ACHN (cell line): ENCODE measurements around the gene C1GALT1.
"Not testable (repeated sequence)": the region's sequence is repeated elsewhere in the genome, so short reads cannot be mapped to it uniquely, and the experiment has no call there.

ENCODE experiments used
- DNase-seq: peaks from one replicate; pipeline ENCODE4 v3.0.0-alpha.2; 2015
- in situ Hi-C: cut with HindIII; loops from 2 replicates; pipeline ENCODE4 v1.10.0; 2017; ENCODE audit warnings: low sequenced_read_pairs, low pct_ligation_motif_present, low pct_unique_long_range_greater_than_20kb

The C1GALT1 gene

GRCh38 chr7:7221599-7222038 is 39.3 kb downstream of the C1GALT1 start:
- DNase-seq = no peak
- in situ Hi-C loops = no loop called here

GRCh38 chr7:7223250-7223649 is 40.9 kb downstream of the C1GALT1 start:
- no peak for DNase-seq
- in situ Hi-C loops = no loop called here

GRCh38 chr7:7226407-7226806 is 44.1 kb downstream of the C1GALT1 start:
- in situ Hi-C loops = no loop called here
- DNase-seq = no peak

GRCh38 chr7:7228472-7228871 is 46.1 kb downstream of the C1GALT1 start:
- in situ Hi-C loops = no loop called here
- no peak for DNase-seq

- in situ Hi-C loops = no loop called here
- DNase-seq = no peak
Measured at GRCh38 chr7:7228967-7229366, 46.6 kb downstream of the C1GALT1 start.

- no peak for DNase-seq
- in situ Hi-C loops = no loop called here
Measured at GRCh38 chr7:7231000-7231399, 48.7 kb downstream of the C1GALT1 start.

GRCh38 chr7:7231865-7232264 is 49.5 kb downstream of the C1GALT1 start:
- in situ Hi-C loops = no loop called here

GRCh38 chr7:7235347-7235746 is 53.0 kb downstream of the C1GALT1 start:
- no peak for DNase-seq
- in situ Hi-C loops = no loop called here

More at GRCh38 chr7:7231865-7232264, 49.5 kb downstream of the C1GALT1 start:
- DNase-seq = no peak

- in situ Hi-C loops = no loop called here
- DNase-seq = no peak
Measured at GRCh38 chr7:7236041-7236440, 53.7 kb downstream of the C1GALT1 start.

- in situ Hi-C loops = no loop called here
- DNase-seq = no peak
Measured at GRCh38 chr7:7237201-7237977, 55.0 kb downstream of the C1GALT1 start.

- in situ Hi-C loops = no loop called here
- DNase-seq = no peak
Measured at GRCh38 chr7:7237978-7238267, 55.6 kb downstream of the C1GALT1 start.

- DNase-seq = no peak
- in situ Hi-C loops = no loop called here
Measured at GRCh38 chr7:7239346-7239745, 57.0 kb downstream of the C1GALT1 start.

- no peak for DNase-seq
- in situ Hi-C loops = no loop called here
Measured at GRCh38 chr7:7242899-7243298, 60.6 kb downstream of the C1GALT1 start.

GRCh38 chr7:7245233-7245632 is 62.9 kb downstream of the C1GALT1 start:
- DNase-seq, in situ Hi-C loops: not testable (repeated sequence)

- in situ Hi-C loops = no loop called here
- no peak for DNase-seq
Measured at GRCh38 chr7:7246223-7246622, 63.9 kb downstream of the C1GALT1 start.

- in situ Hi-C loops = no loop called here
- peak; percentile 21 for DNase-seq
Measured at GRCh38 chr7:7247658-7248057, 65.3 kb downstream of the C1GALT1 start.

GRCh38 chr7:7249814-7250213 is 67.5 kb downstream of the C1GALT1 start:
- in situ Hi-C loops = no loop called here
- DNase-seq = no peak

- DNase-seq = no peak
- in situ Hi-C loops = no loop called here
Measured at GRCh38 chr7:7251742-7252141, 69.4 kb downstream of the C1GALT1 start.

- in situ Hi-C loops = no loop called here
Measured at GRCh38 chr7:7254319-7254718, 72.0 kb downstream of the C1GALT1 start.

GRCh38 chr7:7254908-7255307 is 72.6 kb downstream of the C1GALT1 start:
- peak; percentile 10 for DNase-seq
- in situ Hi-C loops = no loop called here

More at GRCh38 chr7:7254319-7254718, 72.0 kb downstream of the C1GALT1 start:
- DNase-seq = no peak
